Measurements from ENCODE around the gene COL24A1. TPM values are rescaled to one million over a fixed set of nuclear protein-coding genes. Genes with fewer than 3 reads are reported as not detected.
A peak's percentile ranks its signal among the peaks of the same experiment; 100 is the strongest.

The COL24A1 gene
- total and polyA plus RNA-seq, 2 of the 13 experiments (the other 11 are each of a cell fraction or from before 2014, with no cell fraction given), result 0.04 to 0.13 TPM

DNA sequence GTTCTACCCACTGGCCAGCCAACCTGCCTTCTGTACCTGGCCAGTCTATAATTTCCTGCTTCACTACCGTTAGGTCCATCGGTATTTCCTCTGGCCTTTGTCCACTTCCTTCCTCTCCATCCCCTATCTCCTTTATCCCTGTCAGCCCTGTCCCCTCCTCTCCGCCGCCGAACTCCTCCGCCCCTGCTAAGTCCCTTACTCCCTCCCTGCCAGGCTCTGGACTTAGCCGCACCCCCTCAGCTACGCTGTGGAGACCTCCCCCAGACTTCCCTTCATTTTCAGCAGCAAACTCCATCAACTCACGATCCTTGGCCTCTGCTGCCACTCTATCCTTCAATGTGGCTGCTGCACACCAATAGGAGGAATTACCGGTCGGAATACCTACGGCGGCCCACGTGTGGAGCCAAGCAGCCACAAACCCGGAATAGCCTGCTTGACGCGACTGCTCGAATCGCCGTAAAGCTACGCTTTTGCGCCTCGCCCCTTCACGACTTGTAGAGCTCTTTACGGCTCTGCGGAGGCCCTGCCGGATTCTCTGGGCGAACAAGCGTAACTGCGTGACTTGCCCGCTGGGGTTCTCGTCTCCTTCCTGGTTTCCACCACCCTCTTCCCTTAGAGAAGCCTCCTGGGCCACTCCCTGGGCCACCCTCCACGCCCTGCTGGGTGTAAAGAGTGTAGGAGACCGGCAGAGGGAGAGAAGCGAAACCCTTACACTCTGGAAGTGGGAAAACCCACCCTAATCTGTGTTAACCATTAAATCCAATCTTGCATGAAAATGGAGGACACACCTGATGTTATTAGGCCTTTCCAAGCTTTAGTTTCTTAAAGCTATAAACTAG, 448.4 kb downstream of the COL24A1 start, which contains the start of gene ZNHIT6 (continued):
- TF ChIP-seq, protein P1, sequence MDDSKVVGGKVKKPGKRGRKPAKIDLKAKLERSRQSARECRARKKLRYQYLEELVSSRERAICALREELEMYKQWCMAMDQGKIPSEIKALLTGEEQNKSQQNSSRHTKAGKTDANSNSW (CRISPR knock-in tag; IDR thresholded peaks at IDR 0.05; ENCODE audit: borderline replicate concordance), result no peak
- TF ChIP-seq, protein P2, sequence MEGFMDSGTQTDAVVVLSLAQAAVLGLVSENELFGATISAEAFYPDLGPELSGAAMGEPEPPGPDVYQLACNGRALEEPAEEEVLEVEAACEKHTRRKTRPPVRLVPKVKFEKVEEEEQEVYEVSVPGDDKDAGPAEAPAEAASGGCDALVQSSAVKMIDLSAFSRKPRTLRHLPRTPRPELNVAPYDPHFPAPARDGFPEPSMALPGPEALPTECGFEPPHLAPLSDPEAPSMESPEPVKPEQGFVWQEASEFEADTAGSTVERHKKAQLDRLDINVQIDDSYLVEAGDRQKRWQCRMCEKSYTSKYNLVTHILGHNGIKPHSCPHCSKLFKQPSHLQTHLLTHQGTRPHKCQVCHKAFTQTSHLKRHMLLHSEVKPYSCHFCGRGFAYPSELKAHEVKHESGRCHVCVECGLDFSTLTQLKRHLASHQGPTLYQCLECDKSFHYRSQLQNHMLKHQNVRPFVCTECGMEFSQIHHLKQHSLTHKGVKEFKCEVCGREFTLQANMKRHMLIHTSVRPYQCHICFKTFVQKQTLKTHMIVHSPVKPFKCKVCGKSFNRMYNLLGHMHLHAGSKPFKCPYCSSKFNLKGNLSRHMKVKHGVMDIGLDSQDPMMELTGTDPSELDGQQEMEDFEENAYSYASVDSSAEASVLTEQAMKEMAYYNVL (CRISPR knock-in tag; IDR thresholded peaks at IDR 0.05; ENCODE audit: borderline replicate concordance), result peak; percentile 82; the same call in 1 of the 2 replicates
- TF ChIP-seq KAT2B (IDR thresholded peaks at IDR 0.05; ENCODE audit: borderline replicate concordance, low read depth, low read length) (no peak), GATA4 (IDR thresholded peaks at IDR 0.05; ENCODE audit: borderline replicate concordance, low read depth) (peak; percentile 71; the same call in 1 of the 2 replicates), JDP2 (CRISPR knock-in tag; IDR thresholded peaks at IDR 0.05; ENCODE audit: borderline replicate concordance) (no peak), SKI (IDR thresholded peaks at IDR 0.05; ENCODE audit: partially characterized antibody) (peak; percentile 16), GATAD2A (CRISPR knock-in tag; IDR thresholded peaks at IDR 0.05) (peak; percentile 49), U2AF1 (optimal IDR thresholded peaks at IDR 0.05; ENCODE audit: low read depth, low read length) (no peak)
- TF ChIP-seq, protein P3, sequence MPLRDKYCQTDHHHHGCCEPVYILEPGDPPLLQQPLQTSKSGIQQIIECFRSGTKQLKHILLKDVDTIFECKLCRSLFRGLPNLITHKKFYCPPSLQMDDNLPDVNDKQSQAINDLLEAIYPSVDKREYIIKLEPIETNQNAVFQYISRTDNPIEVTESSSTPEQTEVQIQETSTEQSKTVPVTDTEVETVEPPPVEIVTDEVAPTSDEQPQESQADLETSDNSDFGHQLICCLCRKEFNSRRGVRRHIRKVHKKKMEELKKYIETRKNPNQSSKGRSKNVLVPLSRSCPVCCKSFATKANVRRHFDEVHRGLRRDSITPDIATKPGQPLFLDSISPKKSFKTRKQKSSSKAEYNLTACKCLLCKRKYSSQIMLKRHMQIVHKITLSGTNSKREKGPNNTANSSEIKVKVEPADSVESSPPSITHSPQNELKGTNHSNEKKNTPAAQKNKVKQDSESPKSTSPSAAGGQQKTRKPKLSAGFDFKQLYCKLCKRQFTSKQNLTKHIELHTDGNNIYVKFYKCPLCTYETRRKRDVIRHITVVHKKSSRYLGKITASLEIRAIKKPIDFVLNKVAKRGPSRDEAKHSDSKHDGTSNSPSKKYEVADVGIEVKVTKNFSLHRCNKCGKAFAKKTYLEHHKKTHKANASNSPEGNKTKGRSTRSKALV (CRISPR knock-in tag; IDR thresholded peaks at IDR 0.05), result no peak
- TF ChIP-seq, protein P4, sequence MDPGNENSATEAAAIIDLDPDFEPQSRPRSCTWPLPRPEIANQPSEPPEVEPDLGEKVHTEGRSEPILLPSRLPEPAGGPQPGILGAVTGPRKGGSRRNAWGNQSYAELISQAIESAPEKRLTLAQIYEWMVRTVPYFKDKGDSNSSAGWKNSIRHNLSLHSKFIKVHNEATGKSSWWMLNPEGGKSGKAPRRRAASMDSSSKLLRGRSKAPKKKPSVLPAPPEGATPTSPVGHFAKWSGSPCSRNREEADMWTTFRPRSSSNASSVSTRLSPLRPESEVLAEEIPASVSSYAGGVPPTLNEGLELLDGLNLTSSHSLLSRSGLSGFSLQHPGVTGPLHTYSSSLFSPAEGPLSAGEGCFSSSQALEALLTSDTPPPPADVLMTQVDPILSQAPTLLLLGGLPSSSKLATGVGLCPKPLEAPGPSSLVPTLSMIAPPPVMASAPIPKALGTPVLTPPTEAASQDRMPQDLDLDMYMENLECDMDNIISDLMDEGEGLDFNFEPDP (CRISPR knock-in tag; conservative IDR thresholded peaks at IDR 0.05), result no peak
- TF ChIP-seq, protein P5, sequence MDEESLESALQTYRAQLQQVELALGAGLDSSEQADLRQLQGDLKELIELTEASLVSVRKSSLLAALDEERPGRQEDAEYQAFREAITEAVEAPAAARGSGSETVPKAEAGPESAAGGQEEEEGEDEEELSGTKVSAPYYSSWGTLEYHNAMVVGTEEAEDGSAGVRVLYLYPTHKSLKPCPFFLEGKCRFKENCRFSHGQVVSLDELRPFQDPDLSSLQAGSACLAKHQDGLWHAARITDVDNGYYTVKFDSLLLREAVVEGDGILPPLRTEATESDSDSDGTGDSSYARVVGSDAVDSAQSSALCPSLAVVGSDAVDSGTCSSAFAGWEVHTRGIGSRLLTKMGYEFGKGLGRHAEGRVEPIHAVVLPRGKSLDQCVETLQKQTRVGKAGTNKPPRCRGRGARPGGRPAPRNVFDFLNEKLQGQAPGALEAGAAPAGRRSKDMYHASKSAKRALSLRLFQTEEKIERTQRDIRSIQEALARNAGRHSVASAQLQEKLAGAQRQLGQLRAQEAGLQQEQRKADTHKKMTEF (CRISPR knock-in tag; IDR thresholded peaks at IDR 0.05), result peak; percentile 86
- TF ChIP-seq, protein P6, sequence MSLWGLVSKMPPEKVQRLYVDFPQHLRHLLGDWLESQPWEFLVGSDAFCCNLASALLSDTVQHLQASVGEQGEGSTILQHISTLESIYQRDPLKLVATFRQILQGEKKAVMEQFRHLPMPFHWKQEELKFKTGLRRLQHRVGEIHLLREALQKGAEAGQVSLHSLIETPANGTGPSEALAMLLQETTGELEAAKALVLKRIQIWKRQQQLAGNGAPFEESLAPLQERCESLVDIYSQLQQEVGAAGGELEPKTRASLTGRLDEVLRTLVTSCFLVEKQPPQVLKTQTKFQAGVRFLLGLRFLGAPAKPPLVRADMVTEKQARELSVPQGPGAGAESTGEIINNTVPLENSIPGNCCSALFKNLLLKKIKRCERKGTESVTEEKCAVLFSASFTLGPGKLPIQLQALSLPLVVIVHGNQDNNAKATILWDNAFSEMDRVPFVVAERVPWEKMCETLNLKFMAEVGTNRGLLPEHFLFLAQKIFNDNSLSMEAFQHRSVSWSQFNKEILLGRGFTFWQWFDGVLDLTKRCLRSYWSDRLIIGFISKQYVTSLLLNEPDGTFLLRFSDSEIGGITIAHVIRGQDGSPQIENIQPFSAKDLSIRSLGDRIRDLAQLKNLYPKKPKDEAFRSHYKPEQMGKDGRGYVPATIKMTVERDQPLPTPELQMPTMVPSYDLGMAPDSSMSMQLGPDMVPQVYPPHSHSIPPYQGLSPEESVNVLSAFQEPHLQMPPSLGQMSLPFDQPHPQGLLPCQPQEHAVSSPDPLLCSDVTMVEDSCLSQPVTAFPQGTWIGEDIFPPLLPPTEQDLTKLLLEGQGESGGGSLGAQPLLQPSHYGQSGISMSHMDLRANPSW (CRISPR knock-in tag; IDR thresholded peaks at IDR 0.05; ENCODE audit: borderline replicate concordance), result no peak
- TF ChIP-seq, protein P7, sequence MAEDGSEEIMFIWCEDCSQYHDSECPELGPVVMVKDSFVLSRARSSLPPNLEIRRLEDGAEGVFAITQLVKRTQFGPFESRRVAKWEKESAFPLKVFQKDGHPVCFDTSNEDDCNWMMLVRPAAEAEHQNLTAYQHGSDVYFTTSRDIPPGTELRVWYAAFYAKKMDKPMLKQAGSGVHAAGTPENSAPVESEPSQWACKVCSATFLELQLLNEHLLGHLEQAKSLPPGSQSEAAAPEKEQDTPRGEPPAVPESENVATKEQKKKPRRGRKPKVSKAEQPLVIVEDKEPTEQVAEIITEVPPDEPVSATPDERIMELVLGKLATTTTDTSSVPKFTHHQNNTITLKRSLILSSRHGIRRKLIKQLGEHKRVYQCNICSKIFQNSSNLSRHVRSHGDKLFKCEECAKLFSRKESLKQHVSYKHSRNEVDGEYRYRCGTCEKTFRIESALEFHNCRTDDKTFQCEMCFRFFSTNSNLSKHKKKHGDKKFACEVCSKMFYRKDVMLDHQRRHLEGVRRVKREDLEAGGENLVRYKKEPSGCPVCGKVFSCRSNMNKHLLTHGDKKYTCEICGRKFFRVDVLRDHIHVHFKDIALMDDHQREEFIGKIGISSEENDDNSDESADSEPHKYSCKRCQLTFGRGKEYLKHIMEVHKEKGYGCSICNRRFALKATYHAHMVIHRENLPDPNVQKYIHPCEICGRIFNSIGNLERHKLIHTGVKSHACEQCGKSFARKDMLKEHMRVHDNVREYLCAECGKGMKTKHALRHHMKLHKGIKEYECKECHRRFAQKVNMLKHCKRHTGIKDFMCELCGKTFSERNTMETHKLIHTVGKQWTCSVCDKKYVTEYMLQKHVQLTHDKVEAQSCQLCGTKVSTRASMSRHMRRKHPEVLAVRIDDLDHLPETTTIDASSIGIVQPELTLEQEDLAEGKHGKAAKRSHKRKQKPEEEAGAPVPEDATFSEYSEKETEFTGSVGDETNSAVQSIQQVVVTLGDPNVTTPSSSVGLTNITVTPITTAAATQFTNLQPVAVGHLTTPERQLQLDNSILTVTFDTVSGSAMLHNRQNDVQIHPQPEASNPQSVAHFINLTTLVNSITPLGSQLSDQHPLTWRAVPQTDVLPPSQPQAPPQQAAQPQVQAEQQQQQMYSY (CRISPR knock-in tag; IDR thresholded peaks at IDR 0.05), result no peak
